ENCODE data around the gene RPL35. TPM values are rescaled to one million over a fixed set of nuclear protein-coding genes. Genes with fewer than 3 reads are reported as not detected.

Gene RPL35
- total and polyA plus RNA-seq, 8 donors, result 857 to 1,298 (median 994) TPM

- DNase-seq, result peak in 3 of 4 donors; percentile 47 to 84 (median 50)
- Histone ChIP-seq H3K27ac (no peak overlapping the region), H3K36me3 (no peaks in the 10 kb centered on the region), H3K27me3 (peaks cover 0 to 14% of the 10 kb centered on the region in 2 donors), H3K9me3 (no peaks in the 10 kb centered on the region), H3K4me3 (no peak overlapping the region), H3K4me1 (peaks cover 4 to 26% of the 10 kb centered on the region in 2 donors)
- intact Hi-C loops (cut with DNase I), result no loop called here
- TF ChIP-seq, protein P1, sequence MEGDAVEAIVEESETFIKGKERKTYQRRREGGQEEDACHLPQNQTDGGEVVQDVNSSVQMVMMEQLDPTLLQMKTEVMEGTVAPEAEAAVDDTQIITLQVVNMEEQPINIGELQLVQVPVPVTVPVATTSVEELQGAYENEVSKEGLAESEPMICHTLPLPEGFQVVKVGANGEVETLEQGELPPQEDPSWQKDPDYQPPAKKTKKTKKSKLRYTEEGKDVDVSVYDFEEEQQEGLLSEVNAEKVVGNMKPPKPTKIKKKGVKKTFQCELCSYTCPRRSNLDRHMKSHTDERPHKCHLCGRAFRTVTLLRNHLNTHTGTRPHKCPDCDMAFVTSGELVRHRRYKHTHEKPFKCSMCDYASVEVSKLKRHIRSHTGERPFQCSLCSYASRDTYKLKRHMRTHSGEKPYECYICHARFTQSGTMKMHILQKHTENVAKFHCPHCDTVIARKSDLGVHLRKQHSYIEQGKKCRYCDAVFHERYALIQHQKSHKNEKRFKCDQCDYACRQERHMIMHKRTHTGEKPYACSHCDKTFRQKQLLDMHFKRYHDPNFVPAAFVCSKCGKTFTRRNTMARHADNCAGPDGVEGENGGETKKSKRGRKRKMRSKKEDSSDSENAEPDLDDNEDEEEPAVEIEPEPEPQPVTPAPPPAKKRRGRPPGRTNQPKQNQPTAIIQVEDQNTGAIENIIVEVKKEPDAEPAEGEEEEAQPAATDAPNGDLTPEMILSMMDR (IDR thresholded peaks at IDR 0.05), result no peak
- ATAC-seq, result peak; percentile 37
Observed at GRCh38 chr9:124835026-124835557, 26.7 kb downstream of the RPL35 start.

- no peak overlapping the region for H3K4me3 ChIP-seq
- peak in 1 of 4 donors; percentile 71 for DNase-seq
- no peaks in the 10 kb centered on the region for H3K9me3 ChIP-seq
- H3K4me1 ChIP-seq, result peaks cover 4 to 26% of the 10 kb centered on the region in 2 donors
- no peak overlapping the region for H3K27ac ChIP-seq
- TF ChIP-seq, protein P1 (IDR thresholded peaks at IDR 0.05), result no peak
- peaks cover 0 to 10% of the 10 kb centered on the region in 2 donors for H3K27me3 ChIP-seq
- ATAC-seq, result peak; percentile 61
- H3K36me3 ChIP-seq, result no peaks in the 10 kb centered on the region
- intact Hi-C loops (cut with DNase I), result no loop called here
Observed at GRCh38 chr9:124834591-124834990, 27.2 kb downstream of the RPL35 start.

DNA sequence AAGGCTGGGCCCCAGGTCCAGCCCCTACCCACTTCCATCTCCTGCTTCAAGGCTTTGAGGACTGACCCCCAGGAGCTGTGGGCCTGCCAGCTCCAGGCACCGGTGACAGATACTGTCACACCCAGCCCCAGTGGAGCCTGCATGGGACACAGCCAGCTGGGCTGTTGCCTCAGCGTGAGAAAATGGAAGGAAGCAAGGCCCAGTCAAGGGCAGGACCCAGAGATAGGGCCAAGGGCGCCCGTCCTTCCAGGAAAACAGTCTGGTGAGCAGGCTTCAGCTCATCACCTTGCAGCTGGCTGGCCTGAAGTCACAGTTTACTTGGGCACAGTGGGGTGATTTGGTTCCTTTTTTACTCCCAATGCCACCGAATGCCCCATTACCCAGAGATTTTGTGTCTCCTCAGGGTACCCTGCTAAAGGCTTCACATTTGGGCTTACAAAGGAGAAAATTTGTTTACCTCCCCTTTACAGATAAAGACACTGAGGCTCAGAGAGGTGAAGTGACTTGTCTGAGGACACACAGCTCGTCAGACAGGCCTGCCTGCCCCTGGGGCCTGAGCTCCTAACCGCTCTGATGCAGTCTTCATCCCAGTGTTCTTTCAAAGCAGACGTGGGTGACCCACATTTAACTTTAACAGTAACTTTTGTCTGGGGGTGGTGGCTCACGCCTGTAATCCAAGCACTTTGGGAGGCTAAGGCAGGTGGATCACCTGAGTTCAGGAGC lies 30.0 kb downstream of the RPL35 start:
- Histone ChIP-seq H3K4me1 (peaks cover 4 to 26% of the 10 kb centered on the region in 2 donors), H3K27ac (no peak overlapping the region)
- no peak for ATAC-seq

GRCh38 chr9:124830593-124830992 lies 31.2 kb downstream of the RPL35 start:
- no peak for ATAC-seq
- Histone ChIP-seq H3K9me3 (no peaks in the 10 kb centered on the region), H3K4me3 (no peak overlapping the region), H3K36me3 (no peaks in the 10 kb centered on the region), H3K27me3 (no peaks in the 10 kb centered on the region), H3K27ac (no peak overlapping the region), H3K4me1 (peaks cover 4 to 26% of the 10 kb centered on the region in 2 donors)
- TF ChIP-seq, protein P1 (IDR thresholded peaks at IDR 0.05), result no peak
- intact Hi-C loops (cut with DNase I), result no loop called here
- no peak for DNase-seq

More for the DNA sequence above, 30.0 kb downstream of the RPL35 start:
- H3K27me3 ChIP-seq, result no peaks in the 10 kb centered on the region
- intact Hi-C loops (cut with DNase I), result no loop called here
- no peak overlapping the region for H3K4me3 ChIP-seq
- no peaks in the 10 kb centered on the region for H3K36me3 ChIP-seq
- DNase-seq, result peak in 1 of 4 donors; percentile 42
- TF ChIP-seq, protein P1 (IDR thresholded peaks at IDR 0.05), result no peak
- no peaks in the 10 kb centered on the region for H3K9me3 ChIP-seq

- no peaks in the 10 kb centered on the region for H3K36me3 ChIP-seq
- H3K9me3 ChIP-seq, result no peaks in the 10 kb centered on the region
- peaks cover 0 to 16% of the 10 kb centered on the region in 2 donors for H3K4me1 ChIP-seq
- intact Hi-C loops (cut with DNase I), result no loop called here
- no peak overlapping the region for H3K27ac ChIP-seq
- H3K4me3 ChIP-seq, result no peak overlapping the region
- TF ChIP-seq, protein P1 (IDR thresholded peaks at IDR 0.05), result no peak
- no peaks in the 10 kb centered on the region for H3K27me3 ChIP-seq
- ATAC-seq, result no peak
- no peak for DNase-seq
Observed at GRCh38 chr9:124829334-124829669, 32.5 kb downstream of the RPL35 start.

Data from left lung (tissue), 10 donors.